ENCODE data around the gene SLC15A3. TPM values are rescaled to one million over a fixed set of nuclear protein-coding genes. Genes with fewer than 3 reads are reported as not detected.

The SLC15A3 gene
- total RNA-seq, 2 experiments from 2014 or later = 10.5 to 11.9 TPM

- H3K4me1 Mint-ChIP-seq (ENCODE audit: low read depth) = no peaks in the 10 kb centered on the region
- POLR2A ChIA-PET = no interaction called here
- H3K4me1 ChIP-seq (ENCODE audit: insufficient read depth, low read length) = peaks cover 3% of the 10 kb centered on the region
- DNase-seq = no peak
- H3K4me3 ChIP-seq (ENCODE audit: low read length) = no peak overlapping the region
- H3K27me3 Mint-ChIP-seq = no peaks in the 10 kb centered on the region
- H3K36me3 Mint-ChIP-seq (ENCODE audit: low read depth) = peaks cover 97% of the 10 kb centered on the region
- no peak overlapping the region for H3K27ac Mint-ChIP-seq
- no peaks in the 10 kb centered on the region for H3K9me3 ChIP-seq (ENCODE audit: control insufficient read depth in 1 of 2, insufficient read depth in 1 of 2, low read length in 2 of 2)
- H3K27me3 ChIP-seq (ENCODE audit: control insufficient read depth in 1 of 2, insufficient read depth in 2 of 2, low read length in 2 of 2) = no peaks in the 10 kb centered on the region
- no peak overlapping the region for H3K27ac ChIP-seq (ENCODE audit: low read depth in 1 of 2, low read length in 2 of 2)
- no peak overlapping the region for H3K4me3 Mint-ChIP-seq
- CTCF ChIA-PET = interaction anchor here (1.4 kb wide), 1 partner anchor 65 kb away, joined by 6 read pairs; no protein-coding TSS in a partner anchor
- intact Hi-C loops (cut with DNase I, micrococcal nuclease) = no loop called here
- H3K9me3 Mint-ChIP-seq = no peaks in the 10 kb centered on the region
- H3K36me3 ChIP-seq (ENCODE audit: insufficient read depth, low read length) = peaks cover 87% of the 10 kb centered on the region
- ATAC-seq (ENCODE audit: poor library complexity) = no peak
- no peak for TF ChIP-seq CTCF (IDR thresholded peaks at IDR 0.05)
Observed at GRCh38 chr11:60895687-60896086, 56.3 kb downstream of the SLC15A3 start.

- H3K4me1 ChIP-seq (ENCODE audit: insufficient read depth, low read length) = no peaks in the 10 kb centered on the region
- no peak overlapping the region for H3K4me3 ChIP-seq (ENCODE audit: low read length)
- H3K36me3 ChIP-seq (ENCODE audit: insufficient read depth, low read length) = peaks cover 56% of the 10 kb centered on the region
- H3K27ac ChIP-seq (ENCODE audit: low read depth in 1 of 2, low read length in 2 of 2) = no peak overlapping the region
- POLR2A ChIA-PET = interaction anchor here (1.4 kb wide), 1 partner anchor 20 kb away, joined by 3 read pairs; no protein-coding TSS in a partner anchor
- peaks cover 75% of the 10 kb centered on the region for H3K36me3 Mint-ChIP-seq (ENCODE audit: low read depth)
- no peaks in the 10 kb centered on the region for H3K27me3 Mint-ChIP-seq
- ATAC-seq (ENCODE audit: poor library complexity) = no peak
- H3K27me3 ChIP-seq (ENCODE audit: control insufficient read depth in 1 of 2, insufficient read depth in 2 of 2, low read length in 2 of 2) = no peaks in the 10 kb centered on the region
- H3K4me3 Mint-ChIP-seq = no peak overlapping the region
- no peak for DNase-seq
- no peaks in the 10 kb centered on the region for H3K9me3 ChIP-seq (ENCODE audit: control insufficient read depth in 1 of 2, insufficient read depth in 1 of 2, low read length in 2 of 2)
- intact Hi-C loops (cut with DNase I, micrococcal nuclease) = loop anchor here in 1 of 2 experiments (5.0 kb wide), 1 partner anchor 114 kb away; no protein-coding TSS in a partner anchor
- no peaks in the 10 kb centered on the region for H3K9me3 Mint-ChIP-seq
- CTCF ChIA-PET = interaction anchor here (1.8 kb wide), 1 partner anchor 8 kb away, joined by 4 read pairs; no protein-coding TSS in a partner anchor
- H3K27ac Mint-ChIP-seq = no peak overlapping the region
- peaks cover 6% of the 10 kb centered on the region for H3K4me1 Mint-ChIP-seq (ENCODE audit: low read depth)
- TF ChIP-seq CTCF (IDR thresholded peaks at IDR 0.05) = no peak
Observed at GRCh38 chr11:60891103-60891741, 60.8 kb downstream of the SLC15A3 start.

GRCh38 chr11:60890696-60891095, 61.3 kb downstream of the SLC15A3 start:
- Mint-ChIP-seq H3K27ac (no peak overlapping the region), H3K4me3 (no peak overlapping the region), H3K27me3 (no peaks in the 10 kb centered on the region), H3K9me3 (no peaks in the 10 kb centered on the region), H3K4me1 (ENCODE audit: low read depth) (peaks cover 6% of the 10 kb centered on the region), H3K36me3 (ENCODE audit: low read depth) (peaks cover 70% of the 10 kb centered on the region)
- no peak for ATAC-seq (ENCODE audit: poor library complexity)
- no peaks in the 10 kb centered on the region for H3K9me3 ChIP-seq (ENCODE audit: control insufficient read depth in 1 of 2, insufficient read depth in 1 of 2, low read length in 2 of 2)
- DNase-seq = no peak
- no peak overlapping the region for H3K27ac ChIP-seq (ENCODE audit: low read depth in 1 of 2, low read length in 2 of 2)
- POLR2A ChIA-PET = interaction anchor here (1.4 kb wide), 1 partner anchor 19 kb away, joined by 3 read pairs; no protein-coding TSS in a partner anchor
- no peak for TF ChIP-seq CTCF (IDR thresholded peaks at IDR 0.05)
- H3K4me1 ChIP-seq (ENCODE audit: insufficient read depth, low read length) = no peaks in the 10 kb centered on the region
- H3K36me3 ChIP-seq (ENCODE audit: insufficient read depth, low read length) = peaks cover 51% of the 10 kb centered on the region
- CTCF ChIA-PET = interaction anchor here (1.8 kb wide), 1 partner anchor 9 kb away, joined by 4 read pairs; no protein-coding TSS in a partner anchor
- H3K4me3 ChIP-seq (ENCODE audit: low read length) = no peak overlapping the region
- intact Hi-C loops (cut with DNase I, micrococcal nuclease) = loop anchor here in 1 of 2 experiments (5.0 kb wide), 1 partner anchor 113 kb away; no protein-coding TSS in a partner anchor
- H3K27me3 ChIP-seq (ENCODE audit: control insufficient read depth in 1 of 2, insufficient read depth in 2 of 2, low read length in 2 of 2) = no peaks in the 10 kb centered on the region

Measured in CD4-positive, alpha-beta T cell (primary cell).